Peyer's patch (tissue), 4 donors: ENCODE data around the gene GPR65. TPM values are rescaled to one million over a fixed set of nuclear protein-coding genes. Genes with fewer than 3 reads are reported as not detected.
A peak's percentile ranks its signal among the peaks of the same experiment; 100 is the strongest.

Experiments
- DNase-seq, 3 donors: peaks; one replicate each; pipeline ENCODE4 v3.0.0-alpha.2; 2017 to 2019
- H3K27ac ChIP-seq, 4 donors: fragments of 200-600 bp; sonication (generic); one replicate each; pipeline ENCODE4 v1.5.1; 2016 to 2019
- H3K27me3 ChIP-seq, 2 donors: fragments of 200-600 bp; sonication (generic); one replicate each; pipeline ENCODE4 v1.5.1; 2019
- H3K36me3 ChIP-seq, 3 donors: fragments of 200-600 bp; sonication (generic); one replicate each; pipeline ENCODE4 v1.5.1; 2016 to 2019
- H3K4me1 ChIP-seq, 4 donors: fragments of 200-600 bp; sonication (generic); one replicate each; pipeline ENCODE4 v1.5.1; 2016 to 2019
- H3K4me3 ChIP-seq, 4 donors: fragments of 200-600 bp; sonication (generic); 1 replicate in 3 of 4; 2 replicates in 1 of 4; pipeline ENCODE4 v1.5.1; 2016 to 2019; ENCODE audit warnings: mild to moderate bottlenecking in 1 of 4
- H3K9me3 ChIP-seq, 4 donors: fragments of 200-600 bp; sonication (generic); one replicate each; pipeline ENCODE4 v1.5.1; 2016 to 2019; ENCODE audit warnings: mild to moderate bottlenecking in 1 of 4
- CTCF ChIP-seq, 6 experiments: fragments of 450-650 bp in 4 of 6; fragments of 200-600 bp in 2 of 6; sonication (generic) in 1 of 6; IDR thresholded peaks; one replicate each; pipeline ENCODE4 v1.5.1; 2017 to 2019; ENCODE audit warnings: antibody characterized with exemption in 6 of 6, mild to moderate bottlenecking in 3 of 6, moderate library complexity in 1 of 6
- POLR2A ChIP-seq, 2 donors: fragments of 450-650 bp; IDR thresholded peaks; one replicate each; pipeline ENCODE4 v1.5.1; 2017; ENCODE audit warnings: antibody characterized with exemption in 2 of 2, mild to moderate bottlenecking in 2 of 2, moderate library complexity in 2 of 2
- total RNA-seq, 4 donors: library from RNA; depleted of rRNA; stranded (reverse); fragments of >200 nt; gene quantifications; one replicate each; pipeline ENCODE4 v1.1.0, GENCODE V29; 2016

The GPR65 gene
- total RNA-seq, 4 donors from 2014 or later: 0.76 to 1.7 (median 1.2) TPM

DNA sequence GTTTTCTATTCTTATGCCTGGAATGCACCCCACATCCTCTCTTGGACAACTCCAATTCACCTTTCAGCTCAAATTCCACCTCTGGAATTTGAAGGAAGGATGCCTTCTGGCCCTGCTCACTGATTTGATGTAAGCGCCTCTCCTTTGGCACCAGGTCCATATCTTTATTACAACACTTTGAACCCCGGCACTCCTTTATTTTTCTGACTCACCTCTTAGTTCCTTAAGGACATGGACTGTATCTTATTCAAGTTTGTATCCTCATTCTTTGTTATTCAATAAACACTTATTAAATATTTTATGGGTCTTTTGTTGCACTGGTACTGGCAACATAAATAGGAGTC lies 15.0 kb upstream of the GPR65 start:
- H3K4me3 ChIP-seq: no peak overlapping the region
- H3K27me3 ChIP-seq: no peaks in the 10 kb centered on the region
- H3K4me1 ChIP-seq: peaks cover 0 to 38% (median 0%) of the 10 kb centered on the region in 4 donors
- no peaks in the 10 kb centered on the region for H3K9me3 ChIP-seq
- no peak for TF ChIP-seq CTCF (IDR thresholded peaks at IDR 0.05)
- TF ChIP-seq POLR2A (IDR thresholded peaks at IDR 0.05): no peak
- peak in 1 of 3 donors; percentile 56 for DNase-seq
- H3K27ac ChIP-seq: peak overlapping the region in 2 of 4 donors; percentile 36 to 61
- H3K36me3 ChIP-seq: peaks cover 0 to under 1% (median 0%) of the 10 kb centered on the region in 3 donors

GRCh38 chr14:87990682-87991081 lies 14.3 kb upstream of the GPR65 start:
- Histone ChIP-seq H3K27me3 (no peaks in the 10 kb centered on the region), H3K27ac (peak overlapping the region in 2 of 4 donors; percentile 36 to 61), H3K4me3 (no peak overlapping the region), H3K36me3 (no peaks in the 10 kb centered on the region), H3K9me3 (no peaks in the 10 kb centered on the region), H3K4me1 (peaks cover 0 to 44% (median 0%) of the 10 kb centered on the region in 4 donors)
- no peak for DNase-seq
- TF ChIP-seq POLR2A (IDR thresholded peaks at IDR 0.05): no peak
- no peak for TF ChIP-seq CTCF (IDR thresholded peaks at IDR 0.05)

GRCh38 chr14:87992346-87992717 lies 12.6 kb upstream of the GPR65 start:
- Histone ChIP-seq H3K4me1 (peaks cover 0 to 38% (median 0%) of the 10 kb centered on the region in 4 donors), H3K36me3 (no peaks in the 10 kb centered on the region), H3K27me3 (no peaks in the 10 kb centered on the region), H3K4me3 (peak overlapping the region; percentile 62 to 92 (median 81)), H3K27ac (peak overlapping the region; percentile 87 to 97 (median 92)), H3K9me3 (no peaks in the 10 kb centered on the region)
- no peak for DNase-seq
- no peak for TF ChIP-seq POLR2A (IDR thresholded peaks at IDR 0.05)
- TF ChIP-seq CTCF (IDR thresholded peaks at IDR 0.05): no peak

DNA sequence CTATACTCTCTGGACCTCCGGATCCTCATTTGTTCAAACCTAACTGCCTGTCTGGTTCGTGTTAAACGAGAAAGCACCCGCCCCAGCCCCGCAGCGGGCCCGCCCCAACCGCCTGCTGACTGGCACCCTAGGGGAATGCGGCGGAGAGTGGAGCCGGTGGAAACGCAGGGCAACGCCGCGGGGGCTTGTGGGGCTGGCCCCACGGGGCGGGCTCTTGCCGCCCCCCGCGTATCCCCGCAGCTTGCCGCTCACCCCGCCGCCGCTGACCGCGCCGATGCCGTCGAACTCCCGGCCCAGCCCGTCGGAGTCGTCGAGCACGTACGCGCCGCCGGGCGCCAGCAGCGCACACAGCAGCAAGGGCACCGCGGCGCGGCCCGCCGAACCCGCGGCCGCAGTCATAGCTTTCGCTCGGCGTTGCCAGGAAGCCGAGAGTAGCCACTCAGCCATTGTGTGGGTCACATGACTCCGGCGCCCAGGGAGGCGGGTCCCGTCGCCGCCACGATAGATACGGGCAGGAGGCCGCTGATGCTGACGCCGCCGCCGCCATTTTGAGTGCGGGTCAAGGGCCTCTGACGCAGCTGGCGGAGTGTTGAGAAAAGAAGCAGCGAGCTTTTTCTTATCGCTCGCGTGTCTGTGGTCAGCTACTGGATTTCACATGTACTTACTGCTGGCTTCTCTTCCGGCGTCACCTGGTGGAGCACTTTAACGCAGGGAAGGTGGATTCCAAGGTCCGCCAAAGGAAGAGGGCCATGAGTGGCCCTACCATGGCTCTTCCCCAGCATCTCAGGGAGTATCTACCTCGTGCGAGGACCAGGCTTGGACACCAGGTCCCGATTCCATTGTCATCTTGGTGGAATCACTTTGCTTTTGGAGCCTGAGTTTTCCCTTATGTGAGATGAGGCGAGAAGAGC lies 12.0 kb upstream of the GPR65 start, which contains the start of gene GALC:
TSS of gene GALC (minus strand) at position 465 of the 911 bp plus-strand sequence. CDS start at position 447, 18 bp downstream.
- peak; percentile 61 to 66 for TF ChIP-seq POLR2A (IDR thresholded peaks at IDR 0.05)
- TF ChIP-seq CTCF (IDR thresholded peaks at IDR 0.05): no peak
- peaks cover 0 to 38% (median 0%) of the 10 kb centered on the region in 4 donors for H3K4me1 ChIP-seq

GRCh38 chr14:87994974-87995373 lies 10.0 kb upstream of the GPR65 start:
- TF ChIP-seq POLR2A (IDR thresholded peaks at IDR 0.05): no peak
- TF ChIP-seq CTCF (IDR thresholded peaks at IDR 0.05): no peak
- Histone ChIP-seq H3K36me3 (no peaks in the 10 kb centered on the region), H3K27me3 (no peaks in the 10 kb centered on the region), H3K27ac (peak overlapping the region; percentile 20 to 87 (median 39)), H3K4me3 (no peak overlapping the region), H3K4me1 (peaks cover 0 to 25% (median 0%) of the 10 kb centered on the region in 4 donors), H3K9me3 (no peaks in the 10 kb centered on the region)
- DNase-seq: no peak

More for the DNA sequence above, 12.0 kb upstream of the GPR65 start, which contains the start of gene GALC:
- Histone ChIP-seq H3K9me3 (no peaks in the 10 kb centered on the region), H3K4me3 (peak within 1 kb of the TSS; percentile 62 to 92 (median 81)), H3K36me3 (no peaks in the 10 kb centered on the region), H3K27me3 (no peaks in the 10 kb centered on the region), H3K27ac (peak within 1 kb of the TSS; percentile 87 to 97 (median 92))
- DNase-seq: peak; percentile 96 to 99 (median 97)
